HepG2 (cell line): ENCODE measurements around the gene CNNM1. TPM values are rescaled to one million over a fixed set of nuclear protein-coding genes. Genes with fewer than 3 reads are reported as not detected.

Experiments
- ARNT ChIP-seq: fragments of 450-650 bp; IDR thresholded peaks from 2 replicates; pipeline ENCODE4 v1.6.1; 2017
- KLF9 ChIP-seq: IDR thresholded peaks from 2 replicates; pipeline ENCODE4 v1.6.1; 2016; ENCODE audit warnings: low read depth
- MED1 ChIP-seq: sonication (generic); formaldehyde crosslinking; IDR thresholded peaks from 2 replicates; pipeline ENCODE4 v1.4.0; 2020; ENCODE audit warnings: missing genetic modification reagents
- MIXL1 ChIP-seq: IDR thresholded peaks from 2 replicates; pipeline ENCODE4 v1.6.1; 2016
- NCOA2 ChIP-seq: sonication (generic); formaldehyde crosslinking; IDR thresholded peaks from 2 replicates; pipeline ENCODE4 v1.8.0; 2022; ENCODE audit warnings: inconsistent platforms
- NFYB ChIP-seq: sonication (generic); formaldehyde crosslinking; IDR thresholded peaks from 2 replicates; pipeline ENCODE4 v1.4.0; 2020; ENCODE audit warnings: missing genetic modification reagents
- RFX5 ChIP-seq: IDR thresholded peaks from 2 replicates; pipeline ENCODE4 v1.6.1; 2011; ENCODE audit warnings: low read depth, low read length, improper control_type of control experiment
- SCMH1 ChIP-seq: sonication (generic); formaldehyde crosslinking; IDR thresholded peaks from 2 replicates; pipeline ENCODE4 v1.9.0; 2021; ENCODE audit warnings: missing genetic modification reagents, mild to moderate bottlenecking, borderline replicate concordance
- SMARCC2 ChIP-seq: fragments of 450-650 bp; IDR thresholded peaks from 2 replicates; pipeline ENCODE4 v1.6.1; 2017; ENCODE audit warnings: antibody characterized with exemption, mild to moderate bottlenecking
- SOX6 ChIP-seq, 2 experiments: fragments of 450-650 bp in 1 of 2; sonication (generic) in 1 of 2; formaldehyde crosslinking in 1 of 2; IDR thresholded peaks; 2 replicates each; pipeline versions ENCODE4 v1.4.0 to v1.6.1; 2017 to 2020; ENCODE audit warnings: antibody characterized with exemption in 1 of 2, mild to moderate bottlenecking in 1 of 2, missing genetic modification reagents in 1 of 2
- SPEN ChIP-seq: sonication (generic); formaldehyde crosslinking; IDR thresholded peaks from 2 replicates; pipeline ENCODE4 v1.5.1; 2020; ENCODE audit warnings: low read depth, mild to moderate bottlenecking, missing genetic modification reagents
- ZBTB20 ChIP-seq: sonication (generic); formaldehyde crosslinking; IDR thresholded peaks from 2 replicates; pipeline ENCODE4 v1.8.1; 2023; ENCODE audit warnings: missing genetic modification reagents, low read depth, mild to moderate bottlenecking, borderline replicate concordance
- ZFYVE20 ChIP-seq: sonication (generic); formaldehyde crosslinking; IDR thresholded peaks from 2 replicates; pipeline ENCODE4 v1.8.0; 2023; ENCODE audit warnings: low read depth, mild to moderate bottlenecking, moderate library complexity, missing genetic modification reagents, borderline replicate concordance
- ZNF17 ChIP-seq: sonication (generic); formaldehyde crosslinking; IDR thresholded peaks from 2 replicates; pipeline ENCODE4 v1.5.0; 2020; ENCODE audit warnings: mild to moderate bottlenecking, missing genetic modification reagents
- ZNF230 ChIP-seq: sonication (generic); formaldehyde crosslinking; IDR thresholded peaks from 2 replicates; pipeline ENCODE4 v1.4.0; 2020; ENCODE audit warnings: mild to moderate bottlenecking, missing genetic modification reagents
- ZNF253 ChIP-seq: sonication (generic); formaldehyde crosslinking; IDR thresholded peaks from 2 replicates; pipeline ENCODE4 v1.8.0; 2022; ENCODE audit warnings: mild to moderate bottlenecking, missing genetic modification reagents, borderline replicate concordance
- ZNF263 ChIP-seq: sonication (generic); formaldehyde crosslinking; IDR thresholded peaks from 2 replicates; pipeline ENCODE4 v1.4.0; 2020; ENCODE audit warnings: missing genetic modification reagents
- ZNF703 ChIP-seq: sonication (generic); formaldehyde crosslinking; IDR thresholded peaks from 2 replicates; pipeline ENCODE4 v1.5.1; 2020; ENCODE audit warnings: missing genetic modification reagents, mild to moderate bottlenecking, moderate library complexity, borderline replicate concordance
- polyA plus RNA-seq, 8 experiments: library from polyadenylated mRNA; depleted of rRNA in 3 of 8; stranded (reverse) in 7 of 8; unstranded in 1 of 8; fragments of >200 nt; fragmentation: Illumina TruSeq in 4 of 8; extraction: Trizol in 4 of 8; gene quantifications; 2 replicates each; pipeline versions ENCODE4 v1.2.1 to v1.2.3, GENCODE V29; 2011 to 2016; ENCODE audit warnings: low read depth in 4 of 8, missing spikeins in 1 of 8, mixed read lengths in 1 of 8; ENCODE audit not compliant: insufficient read depth in 1 of 8
- total RNA-seq, 5 experiments: library from RNA; depleted of rRNA; stranded (reverse); fragments of >200 nt; fragmentation: Illumina TruSeq; extraction: Trizol; gene quantifications; 2 replicates each; pipeline ENCODE4 v1.2.3, GENCODE V29; 2016; ENCODE audit warnings: low read depth in 1 of 5
- TF ChIP-seq, protein P1 (sequence below): sonication (generic); formaldehyde crosslinking; IDR thresholded peaks from 2 replicates; pipeline ENCODE4 v1.4.0; 2020; ENCODE audit warnings: mild to moderate bottlenecking, missing genetic modification reagents
- TF ChIP-seq, protein P2 (sequence below): sonication (generic); formaldehyde crosslinking; conservative IDR thresholded peaks from 2 replicates; pipeline ENCODE4 v1.8.0; 2022; ENCODE audit warnings: low read depth, missing genetic modification reagents
- TF ChIP-seq, protein P3 (sequence below): sonication (generic); formaldehyde crosslinking; IDR thresholded peaks from 2 replicates; pipeline ENCODE4 v1.8.0; 2022; ENCODE audit warnings: missing genetic modification reagents, low read depth, mild to moderate bottlenecking, borderline replicate concordance
- TF ChIP-seq, protein P4 (sequence below): sonication (generic); formaldehyde crosslinking; IDR thresholded peaks from 2 replicates; pipeline ENCODE4 v1.4.0; 2020; ENCODE audit warnings: missing genetic modification reagents
- TF ChIP-seq, protein P5 (sequence below): sonication (generic); formaldehyde crosslinking; IDR thresholded peaks from 2 replicates; pipeline ENCODE4 v1.4.0; 2020; ENCODE audit warnings: mild to moderate bottlenecking, missing genetic modification reagents
- TF ChIP-seq, protein P6 (sequence below): sonication (generic); formaldehyde crosslinking; IDR thresholded peaks from 2 replicates; pipeline ENCODE4 v1.4.0; 2020; ENCODE audit warnings: mild to moderate bottlenecking, missing genetic modification reagents

CNNM1 gene
- total and polyA plus RNA-seq, 2 of the 13 experiments (the other 11 are each of a cell fraction or from before 2014, with no cell fraction given), result 4.3 to 9.6 TPM

DNA sequence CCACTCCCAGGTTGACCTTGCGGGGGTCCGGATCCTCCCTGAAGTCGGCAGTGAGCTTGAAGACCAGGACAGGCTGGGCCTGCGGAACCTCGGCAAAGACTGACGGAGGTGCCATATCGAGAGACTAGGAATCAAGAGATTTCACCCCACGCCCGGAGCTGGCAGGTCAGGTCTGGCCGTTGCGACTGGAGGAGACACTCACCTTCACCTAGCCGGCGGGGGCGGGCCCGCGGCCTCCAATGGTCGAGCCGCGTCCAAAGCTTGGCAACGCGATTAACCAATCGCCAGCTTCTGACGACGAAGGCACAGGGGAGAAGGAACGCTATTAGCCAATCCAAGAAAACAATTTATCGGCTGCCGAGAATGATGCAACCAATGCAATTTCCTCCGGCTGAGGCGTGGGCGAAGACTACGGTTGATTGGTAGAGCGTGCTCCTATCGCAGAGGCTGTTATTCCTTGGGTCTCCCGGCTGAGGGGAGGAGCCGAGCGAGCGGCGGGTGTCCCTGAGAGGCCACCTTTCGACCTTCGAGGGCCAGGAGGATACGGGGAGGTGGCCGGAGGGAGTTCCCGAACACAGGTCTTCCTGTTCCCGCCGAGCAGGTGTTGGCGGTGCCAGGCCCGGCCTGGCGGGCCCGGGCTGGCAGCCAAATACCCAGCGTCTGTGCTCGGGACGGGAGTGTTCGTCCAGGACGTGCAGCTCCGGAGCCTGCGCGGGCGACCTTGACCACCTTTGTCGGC, 101.5 kb downstream of the CNNM1 start, which contains the start of gene GOT1 (continued):
- TF ChIP-seq, protein P1, sequence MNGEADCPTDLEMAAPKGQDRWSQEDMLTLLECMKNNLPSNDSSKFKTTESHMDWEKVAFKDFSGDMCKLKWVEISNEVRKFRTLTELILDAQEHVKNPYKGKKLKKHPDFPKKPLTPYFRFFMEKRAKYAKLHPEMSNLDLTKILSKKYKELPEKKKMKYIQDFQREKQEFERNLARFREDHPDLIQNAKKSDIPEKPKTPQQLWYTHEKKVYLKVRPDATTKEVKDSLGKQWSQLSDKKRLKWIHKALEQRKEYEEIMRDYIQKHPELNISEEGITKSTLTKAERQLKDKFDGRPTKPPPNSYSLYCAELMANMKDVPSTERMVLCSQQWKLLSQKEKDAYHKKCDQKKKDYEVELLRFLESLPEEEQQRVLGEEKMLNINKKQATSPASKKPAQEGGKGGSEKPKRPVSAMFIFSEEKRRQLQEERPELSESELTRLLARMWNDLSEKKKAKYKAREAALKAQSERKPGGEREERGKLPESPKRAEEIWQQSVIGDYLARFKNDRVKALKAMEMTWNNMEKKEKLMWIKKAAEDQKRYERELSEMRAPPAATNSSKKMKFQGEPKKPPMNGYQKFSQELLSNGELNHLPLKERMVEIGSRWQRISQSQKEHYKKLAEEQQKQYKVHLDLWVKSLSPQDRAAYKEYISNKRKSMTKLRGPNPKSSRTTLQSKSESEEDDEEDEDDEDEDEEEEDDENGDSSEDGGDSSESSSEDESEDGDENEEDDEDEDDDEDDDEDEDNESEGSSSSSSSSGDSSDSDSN (CRISPR knock-in tag), result peak; percentile 78
- no peak; the same call in 1 of the 2 replicates for TF ChIP-seq MED1 (CRISPR knock-in tag)
- TF ChIP-seq KLF9 (CRISPR knock-in tag), result 0 out of 2 replicates have a peak, but pooled peaks have one; percentile 25
- peak; percentile 45; the same call in 1 of the 2 replicates for TF ChIP-seq MIXL1 (CRISPR knock-in tag)
- no peak for TF ChIP-seq ZNF263
- TF ChIP-seq ZNF17 (CRISPR knock-in tag), result no peak
- no peak for TF ChIP-seq ZNF703 (CRISPR knock-in tag)
- TF ChIP-seq, protein P2, sequence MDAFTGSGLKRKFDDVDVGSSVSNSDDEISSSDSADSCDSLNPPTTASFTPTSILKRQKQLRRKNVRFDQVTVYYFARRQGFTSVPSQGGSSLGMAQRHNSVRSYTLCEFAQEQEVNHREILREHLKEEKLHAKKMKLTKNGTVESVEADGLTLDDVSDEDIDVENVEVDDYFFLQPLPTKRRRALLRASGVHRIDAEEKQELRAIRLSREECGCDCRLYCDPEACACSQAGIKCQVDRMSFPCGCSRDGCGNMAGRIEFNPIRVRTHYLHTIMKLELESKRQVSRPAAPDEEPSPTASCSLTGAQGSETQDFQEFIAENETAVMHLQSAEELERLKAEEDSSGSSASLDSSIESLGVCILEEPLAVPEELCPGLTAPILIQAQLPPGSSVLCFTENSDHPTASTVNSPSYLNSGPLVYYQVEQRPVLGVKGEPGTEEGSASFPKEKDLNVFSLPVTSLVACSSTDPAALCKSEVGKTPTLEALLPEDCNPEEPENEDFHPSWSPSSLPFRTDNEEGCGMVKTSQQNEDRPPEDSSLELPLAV (CRISPR knock-in tag), result no peak
- no peak for TF ChIP-seq ARNT
- peak; percentile 64; the same call in 1 of the 2 replicates for TF ChIP-seq ZNF230 (CRISPR knock-in tag)
- TF ChIP-seq SMARCC2, result no peak
- no peak for TF ChIP-seq SCMH1 (CRISPR knock-in tag)
- TF ChIP-seq, protein P3, sequence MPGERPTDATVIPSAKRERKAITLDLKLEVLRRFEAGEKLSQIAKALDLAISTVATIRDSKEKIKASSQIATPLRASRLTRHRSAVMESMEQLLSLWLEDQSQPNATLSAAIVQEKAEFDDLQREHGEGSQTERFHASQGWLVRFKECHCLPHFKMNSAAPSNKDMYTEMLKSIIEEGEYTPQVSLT (CRISPR knock-in tag), result no peak
- TF ChIP-seq, protein P4, sequence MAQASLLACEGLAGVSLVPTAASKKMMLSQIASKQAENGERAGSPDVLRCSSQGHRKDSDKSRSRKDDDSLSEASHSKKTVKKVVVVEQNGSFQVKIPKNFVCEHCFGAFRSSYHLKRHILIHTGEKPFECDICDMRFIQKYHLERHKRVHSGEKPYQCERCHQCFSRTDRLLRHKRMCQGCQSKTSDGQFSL (CRISPR knock-in tag), result no peak
- TF ChIP-seq, protein P5, sequence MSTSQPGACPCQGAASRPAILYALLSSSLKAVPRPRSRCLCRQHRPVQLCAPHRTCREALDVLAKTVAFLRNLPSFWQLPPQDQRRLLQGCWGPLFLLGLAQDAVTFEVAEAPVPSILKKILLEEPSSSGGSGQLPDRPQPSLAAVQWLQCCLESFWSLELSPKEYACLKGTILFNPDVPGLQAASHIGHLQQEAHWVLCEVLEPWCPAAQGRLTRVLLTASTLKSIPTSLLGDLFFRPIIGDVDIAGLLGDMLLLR (CRISPR knock-in tag), result peak; percentile 43; the same call in 1 of the 2 replicates
- TF ChIP-seq SPEN (CRISPR knock-in tag), result peak; percentile 60; the same call in 1 of the 2 replicates
- peak; percentile 93 for TF ChIP-seq RFX5
- no peak for TF ChIP-seq ZBTB20
- TF ChIP-seq, protein P6, sequence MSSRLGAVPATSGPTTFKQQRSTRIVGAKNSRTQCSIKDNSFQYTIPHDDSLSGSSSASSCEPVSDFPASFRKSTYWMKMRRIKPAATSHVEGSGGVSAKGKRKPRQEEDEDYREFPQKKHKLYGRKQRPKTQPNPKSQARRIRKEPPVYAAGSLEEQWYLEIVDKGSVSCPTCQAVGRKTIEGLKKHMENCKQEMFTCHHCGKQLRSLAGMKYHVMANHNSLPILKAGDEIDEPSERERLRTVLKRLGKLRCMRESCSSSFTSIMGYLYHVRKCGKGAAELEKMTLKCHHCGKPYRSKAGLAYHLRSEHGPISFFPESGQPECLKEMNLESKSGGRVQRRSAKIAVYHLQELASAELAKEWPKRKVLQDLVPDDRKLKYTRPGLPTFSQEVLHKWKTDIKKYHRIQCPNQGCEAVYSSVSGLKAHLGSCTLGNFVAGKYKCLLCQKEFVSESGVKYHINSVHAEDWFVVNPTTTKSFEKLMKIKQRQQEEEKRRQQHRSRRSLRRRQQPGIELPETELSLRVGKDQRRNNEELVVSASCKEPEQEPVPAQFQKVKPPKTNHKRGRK (CRISPR knock-in tag), result no peak
- TF ChIP-seq NCOA2 (CRISPR knock-in tag), result peak; percentile 52; the same call in 1 of the 2 replicates
- TF ChIP-seq ZNF253 (CRISPR knock-in tag), result no peak
- no peak for TF ChIP-seq ZFYVE20
- no peak for TF ChIP-seq SOX6 (IDR thresholded peaks at IDR 0.05)
- TF ChIP-seq SOX6 (CRISPR knock-in tag; IDR thresholded peaks at IDR 0.05), result peak; percentile 66
- peak; percentile 99 for TF ChIP-seq NFYB
